Measurements from ENCODE around the gene STIM2.

The STIM2 gene

DNA sequence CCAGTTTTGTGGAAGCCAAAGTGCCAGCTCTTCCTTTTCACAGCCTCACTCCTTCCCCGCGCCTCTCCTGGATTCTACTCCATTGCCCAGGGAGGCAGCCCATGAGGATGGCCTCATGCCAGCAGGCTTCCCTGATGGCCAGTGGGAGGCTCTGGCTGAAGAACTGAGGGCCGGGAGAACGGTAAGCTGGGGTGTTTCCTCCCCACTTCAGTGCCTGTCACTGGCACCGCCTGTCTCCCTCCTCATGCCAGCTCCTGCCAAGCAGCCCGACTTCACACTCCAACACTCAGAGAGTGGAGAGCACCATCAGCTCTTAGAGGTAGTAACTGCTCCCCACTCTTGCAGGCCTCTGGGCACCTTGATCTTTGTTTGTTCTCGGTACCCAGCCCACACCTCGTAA lies 46.9 kb upstream of the STIM2 start:
- Histone ChIP-seq H3K4me3 (ENCODE audit: low read depth, low read length, poor library complexity, severe bottlenecking) (no peak overlapping the region), H3K9me2 (ENCODE audit: low read depth, low read length) (no peaks in the 10 kb centered on the region), H3K36me3 (ENCODE audit: insufficient read depth, low read length) (no peaks in the 10 kb centered on the region), H3K9ac (ENCODE audit: low read length) (no peak overlapping the region), H3K4me1 (ENCODE audit: insufficient read depth, low read length, severe bottlenecking) (peaks cover 25% of the 10 kb centered on the region), H3K27ac (ENCODE audit: low read depth, low read length, poor library complexity, severe bottlenecking) (no peak overlapping the region), H2AFZ (ENCODE audit: low read length) (no peak overlapping the region), H3K79me2 (ENCODE audit: insufficient read depth, low read length) (no peaks in the 10 kb centered on the region), H3K27me3 (ENCODE audit: insufficient read depth, low read length) (no peaks in the 10 kb centered on the region), H3F3A (ENCODE audit: insufficient read depth, low read length) (no peaks in the 10 kb centered on the region), H4K20me1 (ENCODE audit: insufficient read depth, low read length) (no peaks in the 10 kb centered on the region), H3K9me3 (ENCODE audit: low read length) (no peaks in the 10 kb centered on the region), H3K4me2 (ENCODE audit: low read length) (no peak overlapping the region)
- TF ChIP-seq EZH2 (IDR thresholded peaks at IDR 0.05; ENCODE audit: borderline replicate concordance, low read length) (no peak), CTCF (IDR thresholded peaks at IDR 0.05; ENCODE audit: low read length) (no peak)

- no peaks in the 10 kb centered on the region for H3K36me3 ChIP-seq (ENCODE audit: insufficient read depth, low read length)
- no peak overlapping the region for H3K4me3 ChIP-seq (ENCODE audit: low read depth, low read length, poor library complexity, severe bottlenecking)
- no peak overlapping the region for H3K9ac ChIP-seq (ENCODE audit: low read length)
- no peaks in the 10 kb centered on the region for H3F3A ChIP-seq (ENCODE audit: insufficient read depth, low read length)
- H3K27me3 ChIP-seq (ENCODE audit: insufficient read depth, low read length): no peaks in the 10 kb centered on the region
- TF ChIP-seq CTCF (IDR thresholded peaks at IDR 0.05; ENCODE audit: low read length) (no peak), EZH2 (IDR thresholded peaks at IDR 0.05; ENCODE audit: borderline replicate concordance, low read length) (no peak)
- no peaks in the 10 kb centered on the region for H3K9me3 ChIP-seq (ENCODE audit: low read length)
- H3K79me2 ChIP-seq (ENCODE audit: insufficient read depth, low read length): no peaks in the 10 kb centered on the region
- no peak overlapping the region for H3K27ac ChIP-seq (ENCODE audit: low read depth, low read length, poor library complexity, severe bottlenecking)
- no peaks in the 10 kb centered on the region for H3K9me2 ChIP-seq (ENCODE audit: low read depth, low read length)
- no peak overlapping the region for H2AFZ ChIP-seq (ENCODE audit: low read length)
- no peaks in the 10 kb centered on the region for H4K20me1 ChIP-seq (ENCODE audit: insufficient read depth, low read length)
- no peak overlapping the region for H3K4me2 ChIP-seq (ENCODE audit: low read length)
- peaks cover 36% of the 10 kb centered on the region for H3K4me1 ChIP-seq (ENCODE audit: insufficient read depth, low read length, severe bottlenecking)
Observed at GRCh38 chr4:26815199-26815598, 45.4 kb upstream of the STIM2 start.

DNA sequence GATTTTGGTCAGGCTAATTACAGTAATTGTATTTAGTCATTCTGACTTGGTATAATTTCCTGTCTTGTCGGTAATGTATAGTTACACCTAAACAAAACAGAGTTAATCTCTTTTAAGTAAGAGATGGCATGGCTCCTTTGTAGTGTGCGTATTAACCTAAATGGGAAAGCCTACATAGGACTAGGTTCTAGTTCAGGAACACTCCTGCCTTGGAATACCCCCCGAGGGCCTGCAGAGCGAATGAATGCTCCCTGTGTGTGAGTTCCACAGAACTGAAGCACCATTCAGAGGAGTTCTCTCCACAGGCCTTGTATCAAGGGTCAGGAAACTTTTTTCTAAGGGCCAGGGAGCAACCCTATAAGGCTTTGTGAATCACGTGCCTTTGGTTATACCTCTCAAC lies 44.9 kb upstream of the STIM2 start:
- H3K9me2 ChIP-seq (ENCODE audit: low read depth, low read length): no peaks in the 10 kb centered on the region
- H3K9ac ChIP-seq (ENCODE audit: low read length): no peak overlapping the region
- H3K27ac ChIP-seq (ENCODE audit: low read depth, low read length, poor library complexity, severe bottlenecking): no peak overlapping the region
- TF ChIP-seq CTCF (IDR thresholded peaks at IDR 0.05; ENCODE audit: low read length) (no peak), EZH2 (IDR thresholded peaks at IDR 0.05; ENCODE audit: borderline replicate concordance, low read length) (no peak)
- H3K4me3 ChIP-seq (ENCODE audit: low read depth, low read length, poor library complexity, severe bottlenecking): no peak overlapping the region
- no peaks in the 10 kb centered on the region for H3K36me3 ChIP-seq (ENCODE audit: insufficient read depth, low read length)
- no peaks in the 10 kb centered on the region for H3F3A ChIP-seq (ENCODE audit: insufficient read depth, low read length)
- H3K4me1 ChIP-seq (ENCODE audit: insufficient read depth, low read length, severe bottlenecking): peaks cover 36% of the 10 kb centered on the region
- no peaks in the 10 kb centered on the region for H3K9me3 ChIP-seq (ENCODE audit: low read length)
- no peak overlapping the region for H3K4me2 ChIP-seq (ENCODE audit: low read length)
- H2AFZ ChIP-seq (ENCODE audit: low read length): no peak overlapping the region
- H3K27me3 ChIP-seq (ENCODE audit: insufficient read depth, low read length): no peaks in the 10 kb centered on the region
- H4K20me1 ChIP-seq (ENCODE audit: insufficient read depth, low read length): no peaks in the 10 kb centered on the region
- H3K79me2 ChIP-seq (ENCODE audit: insufficient read depth, low read length): no peaks in the 10 kb centered on the region

Measured in OCI-LY1 (cell line).